SH-SY5Y (cell line): ENCODE results near the gene PCDHGB3.

Experiments used
- GATA2 ChIP-seq: IDR thresholded peaks from 2 replicates; pipeline ENCODE4 v1.6.1; 2011; ENCODE audit warnings: mild to moderate bottlenecking, low read depth, low read length
- GATA3 ChIP-seq: IDR thresholded peaks from 2 replicates; pipeline ENCODE4 v1.6.1; 2011; ENCODE audit warnings: low read depth, mild to moderate bottlenecking, low read length, moderate library complexity

DNA sequence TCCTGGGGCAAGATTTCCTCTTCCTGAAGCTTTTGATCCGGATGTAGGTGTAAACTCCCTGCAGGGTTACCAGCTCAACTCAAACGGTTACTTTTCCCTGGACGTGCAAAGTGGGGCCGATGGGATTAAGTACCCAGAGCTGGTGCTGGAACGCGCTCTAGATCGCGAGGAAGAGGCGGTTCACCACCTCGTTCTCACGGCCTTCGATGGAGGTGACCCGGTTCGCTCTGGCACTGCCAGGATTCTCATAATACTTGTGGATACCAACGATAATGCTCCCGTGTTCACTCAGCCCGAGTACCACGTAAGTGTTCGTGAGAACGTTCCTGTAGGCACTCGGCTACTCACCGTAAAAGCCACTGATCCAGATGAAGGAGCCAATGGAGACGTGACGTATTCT lies 14.4 kb upstream of the PCDHGB3 start:
- TF ChIP-seq GATA2 (no peak), GATA3 (no peak)
